GM19035 (cell line): Measurements from ENCODE around the gene IGFL4.
"Not testable (repeated sequence)": the region's sequence is repeated elsewhere in the genome, so short reads cannot be mapped to it uniquely, and the experiment has no call there.

ENCODE experiments used
- ATAC-seq: cut with Tn5 transposase; IDR thresholded peaks from one replicate; pipeline ENCODE4 v1.9.1; 2021; ENCODE audit not compliant: unreplicated experiment

The IGFL4 gene

DNA sequence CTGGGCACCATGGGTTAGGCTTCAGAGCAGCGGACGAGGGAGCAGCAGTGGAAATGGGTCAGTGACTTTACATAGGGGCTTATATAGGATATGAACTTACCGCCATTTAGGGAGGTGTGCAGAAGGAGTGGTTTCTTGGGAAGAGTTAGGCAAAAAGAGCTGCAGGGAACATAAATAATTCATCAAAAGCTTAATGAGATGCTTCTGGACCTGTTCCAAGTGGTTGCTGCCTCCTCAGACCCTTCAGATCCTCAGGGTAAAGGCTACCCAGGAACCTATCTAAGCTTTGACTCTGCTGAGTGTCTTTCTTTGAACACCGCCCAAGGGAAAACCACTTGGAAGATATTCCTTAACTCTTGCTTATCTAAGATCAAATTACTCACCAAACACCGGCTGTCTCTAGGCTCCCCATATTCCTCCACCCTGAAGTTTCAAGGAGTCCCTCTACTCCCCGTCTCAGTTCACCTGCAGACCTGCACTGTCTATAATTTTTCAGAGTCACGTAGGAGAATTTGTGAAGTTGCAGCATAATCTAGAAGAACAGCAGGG is at the start of gene IGFL4:
Gene IGFL4 (minus strand): TSS at position 51 of the 549 bp plus-strand sequence. CDS start 40 bp downstream, at position 11.
- ATAC-seq: no peak

DNA sequence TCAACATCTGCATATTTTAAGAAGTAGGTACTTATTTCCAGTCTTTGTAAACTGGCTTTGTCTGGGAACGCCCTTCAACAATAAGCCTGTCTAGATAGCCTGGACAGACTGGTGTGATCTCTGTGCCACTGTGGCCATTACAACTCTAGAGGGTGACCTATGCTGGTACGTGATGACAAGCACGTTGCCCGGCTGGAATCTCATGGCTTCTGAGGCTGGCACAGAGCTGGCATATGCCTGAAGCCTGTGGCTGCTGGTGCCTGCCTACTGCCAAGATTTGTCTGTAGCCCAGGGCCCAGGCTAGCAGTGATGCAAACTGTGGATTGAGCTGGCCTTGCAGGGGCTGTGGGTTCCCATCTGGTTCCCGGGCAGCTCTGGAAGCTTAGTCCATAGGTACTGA is 49.6 kb upstream of the IGFL4 start:
- no peak for ATAC-seq

DNA sequence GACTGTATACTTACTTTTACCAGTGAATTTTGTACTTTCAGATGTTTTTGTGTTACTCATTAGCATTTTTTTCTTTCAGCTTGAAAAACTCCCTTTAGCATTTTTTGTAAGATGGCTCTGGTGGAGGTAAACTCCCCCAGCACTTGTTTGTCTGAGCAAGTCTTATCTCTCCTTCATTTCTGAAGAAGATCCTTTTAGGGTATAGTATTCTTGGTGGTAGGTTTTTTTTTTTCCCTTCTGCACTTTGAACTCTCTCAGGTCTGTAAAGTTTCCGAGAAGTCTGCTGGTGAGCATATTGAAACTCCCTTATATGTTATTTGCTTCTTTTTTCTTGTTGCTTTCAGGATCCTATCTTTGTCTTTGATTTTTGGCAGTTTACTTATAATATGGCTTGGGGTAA is 48.6 kb upstream of the IGFL4 start:
- ATAC-seq: no peak

DNA sequence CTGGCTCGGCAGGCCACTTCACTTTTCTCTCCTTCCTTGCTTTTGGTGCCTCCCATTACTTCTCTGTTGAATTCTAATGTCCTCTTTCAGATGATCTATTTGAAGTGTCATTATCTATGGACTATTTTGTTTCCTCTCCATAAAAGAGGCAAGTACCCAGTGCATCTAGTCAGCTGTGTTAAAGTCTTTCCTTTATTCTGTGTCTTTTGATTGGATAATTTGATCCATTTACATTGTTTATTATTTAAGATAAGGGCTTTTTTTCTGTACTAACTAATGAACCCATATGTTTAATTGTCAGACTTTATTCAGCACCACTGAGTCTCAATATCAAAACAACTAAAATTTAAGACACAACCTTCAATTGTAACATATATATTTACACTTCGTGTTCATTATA is 47.3 kb upstream of the IGFL4 start:
- no peak for ATAC-seq

DNA sequence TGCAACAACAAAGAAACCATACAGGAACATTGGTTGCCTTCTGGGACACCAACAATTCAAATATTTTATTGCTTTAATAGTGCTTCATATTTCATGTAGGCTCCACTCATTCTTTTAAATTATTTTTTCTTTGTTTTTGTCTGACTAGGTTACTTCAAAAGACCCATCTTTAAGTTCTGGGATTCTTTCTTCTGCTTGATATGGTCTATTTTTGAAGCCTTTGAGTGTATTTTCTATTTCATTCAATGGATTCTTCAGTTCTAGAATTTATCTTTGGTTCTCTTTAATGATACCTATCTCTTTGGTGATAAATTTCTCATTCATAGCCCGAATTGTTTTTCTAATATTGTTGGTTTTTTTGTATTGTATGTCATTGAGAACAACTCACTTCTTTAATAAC is 45.1 kb upstream of the IGFL4 start:
- no peak for ATAC-seq

DNA sequence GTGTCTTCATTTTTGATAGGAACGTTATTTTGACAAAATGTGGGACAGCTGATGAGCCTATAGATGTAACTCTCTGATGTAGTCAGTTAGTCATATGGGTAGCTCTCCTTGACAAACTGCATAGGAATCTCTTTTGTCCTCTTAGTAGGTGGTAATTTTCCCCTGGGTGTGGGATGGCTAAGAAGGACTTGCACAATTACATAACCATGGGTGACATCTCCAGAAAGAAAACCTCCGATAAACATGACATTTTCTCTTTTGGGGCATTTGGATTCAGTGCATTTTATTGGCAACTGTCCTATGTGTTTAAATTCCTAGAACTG is 41.9 kb upstream of the IGFL4 start:
- no peak for ATAC-seq

DNA sequence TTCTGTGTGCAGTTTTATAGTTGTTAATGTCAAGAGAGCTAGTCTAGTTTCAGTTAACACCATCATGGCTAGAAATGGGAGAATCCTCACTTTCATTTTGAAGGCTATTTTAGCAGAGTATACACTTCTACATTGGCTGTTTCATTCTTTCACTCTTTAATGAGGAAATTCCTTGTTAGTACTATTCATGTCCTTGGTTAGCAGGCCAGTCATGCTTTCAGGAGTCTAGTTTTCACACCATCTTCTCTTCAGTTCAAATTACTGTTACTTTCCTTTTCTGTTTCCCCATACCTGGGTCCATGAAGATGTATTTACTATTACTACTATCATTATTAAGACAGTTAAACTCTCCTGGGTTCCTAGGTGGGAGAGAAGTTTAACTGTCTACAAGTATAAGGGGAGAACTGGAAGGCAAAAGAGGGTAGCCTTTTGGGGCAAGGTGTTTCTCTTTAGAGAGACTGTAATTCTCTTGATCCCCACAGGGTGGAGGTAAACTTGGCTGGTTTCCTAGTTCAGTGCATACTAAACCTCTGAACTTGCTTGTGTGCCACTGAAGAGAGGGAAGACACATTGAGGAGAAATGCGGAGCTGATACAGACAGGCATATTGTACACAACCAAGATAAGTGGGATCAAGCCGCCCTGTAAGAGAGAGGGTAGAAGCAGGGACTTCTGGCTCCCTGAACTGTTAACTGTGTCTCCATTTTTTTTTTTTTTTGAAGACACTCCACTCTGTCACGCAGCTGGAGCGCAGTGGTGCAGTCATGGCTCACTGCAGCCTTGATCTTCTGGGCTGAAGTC is 41.3 kb upstream of the IGFL4 start:
- no peak for ATAC-seq

DNA sequence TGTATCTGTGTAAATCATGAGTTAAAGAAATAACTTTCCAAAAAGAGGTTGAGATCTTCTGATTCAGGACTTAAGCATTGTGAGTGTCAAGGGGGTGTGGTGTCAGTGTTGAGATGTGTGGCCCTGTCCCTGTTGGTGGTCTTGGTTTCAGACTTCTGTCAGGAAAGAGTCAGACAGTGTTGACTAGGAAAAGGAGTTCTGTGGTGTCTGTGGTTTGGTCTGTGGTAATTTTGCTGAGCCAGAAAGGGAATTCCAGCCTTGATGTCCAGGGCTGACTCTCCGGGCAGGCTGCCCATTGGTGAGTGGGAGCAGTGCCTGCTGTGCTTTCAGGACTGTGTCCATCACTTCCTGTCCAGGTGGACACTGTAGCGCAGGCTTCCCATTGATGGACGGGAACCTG is 39.8 kb upstream of the IGFL4 start:
- no peak for ATAC-seq

DNA sequence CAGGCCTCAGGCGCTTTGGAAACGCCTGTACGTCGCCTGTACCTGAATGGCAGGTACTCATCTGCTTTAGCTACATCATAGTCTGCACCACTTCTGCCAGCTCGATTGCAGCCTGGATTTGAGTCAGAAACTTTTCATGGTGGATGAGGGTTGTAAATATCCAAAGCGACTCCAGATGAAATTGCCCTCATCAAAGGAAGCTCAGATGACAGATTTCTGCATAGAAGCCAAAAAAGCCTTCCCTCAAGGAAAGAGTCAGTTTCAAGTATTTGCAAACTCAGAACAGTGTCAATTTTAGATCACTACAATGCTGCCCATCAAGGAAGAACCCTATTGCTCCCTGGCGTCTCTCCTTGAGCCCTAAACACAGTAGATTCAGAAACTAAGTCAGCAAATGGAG is 38.8 kb upstream of the IGFL4 start:
- ATAC-seq: no peak

DNA sequence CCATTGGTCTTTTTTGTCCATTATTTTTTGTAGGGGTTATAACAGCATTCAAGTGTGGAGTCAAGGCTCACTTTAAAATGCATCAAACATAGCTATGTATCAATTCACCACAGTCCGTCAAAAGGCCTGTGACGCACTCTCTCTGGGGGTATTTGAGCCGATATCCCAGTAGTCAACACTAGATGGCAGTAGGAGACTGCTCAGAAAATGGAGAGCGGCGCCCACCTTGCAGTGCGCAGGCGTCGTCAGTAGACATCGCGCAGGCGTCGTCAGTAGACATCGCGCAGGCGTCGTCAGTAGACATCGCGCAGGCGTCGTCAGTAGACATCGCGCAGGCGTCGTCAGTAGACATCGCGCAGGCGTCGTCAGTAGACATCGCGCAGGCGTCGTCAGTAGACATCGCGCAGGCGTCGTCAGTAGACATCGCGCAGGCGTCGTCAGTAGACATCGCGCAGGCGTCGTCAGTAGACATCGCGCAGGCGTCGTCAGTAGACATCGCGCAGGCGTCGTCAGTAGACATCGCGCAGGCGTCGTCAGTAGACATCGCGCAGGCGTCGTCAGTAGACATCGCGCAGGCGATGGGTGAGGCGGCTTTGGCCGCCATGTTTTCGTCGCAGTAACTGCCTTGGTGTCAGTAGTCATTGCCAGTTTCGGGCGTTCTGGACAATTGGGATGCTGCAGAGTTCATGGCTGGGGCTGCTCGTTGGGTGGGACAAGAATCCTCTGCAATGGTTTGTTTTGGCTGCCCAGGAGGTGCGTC is 38.0 kb upstream of the IGFL4 start:
- not testable (repeated sequence) for ATAC-seq

DNA sequence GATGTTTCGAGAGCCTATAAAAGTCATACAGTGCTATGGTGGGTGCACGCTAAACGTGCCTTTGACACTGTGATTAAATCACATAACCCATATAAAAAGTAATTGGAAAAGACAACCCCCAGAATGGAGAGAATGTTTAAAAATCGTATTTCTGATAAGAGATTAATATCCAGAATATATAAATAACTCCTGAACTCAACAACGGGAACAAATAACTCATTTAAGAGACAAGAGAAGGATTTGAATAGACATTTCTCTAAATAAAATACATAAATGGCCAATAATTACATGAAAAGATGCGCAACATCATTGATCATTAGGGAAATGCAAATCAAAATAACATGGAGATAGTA is 37.0 kb upstream of the IGFL4 start:
- ATAC-seq: no peak

DNA sequence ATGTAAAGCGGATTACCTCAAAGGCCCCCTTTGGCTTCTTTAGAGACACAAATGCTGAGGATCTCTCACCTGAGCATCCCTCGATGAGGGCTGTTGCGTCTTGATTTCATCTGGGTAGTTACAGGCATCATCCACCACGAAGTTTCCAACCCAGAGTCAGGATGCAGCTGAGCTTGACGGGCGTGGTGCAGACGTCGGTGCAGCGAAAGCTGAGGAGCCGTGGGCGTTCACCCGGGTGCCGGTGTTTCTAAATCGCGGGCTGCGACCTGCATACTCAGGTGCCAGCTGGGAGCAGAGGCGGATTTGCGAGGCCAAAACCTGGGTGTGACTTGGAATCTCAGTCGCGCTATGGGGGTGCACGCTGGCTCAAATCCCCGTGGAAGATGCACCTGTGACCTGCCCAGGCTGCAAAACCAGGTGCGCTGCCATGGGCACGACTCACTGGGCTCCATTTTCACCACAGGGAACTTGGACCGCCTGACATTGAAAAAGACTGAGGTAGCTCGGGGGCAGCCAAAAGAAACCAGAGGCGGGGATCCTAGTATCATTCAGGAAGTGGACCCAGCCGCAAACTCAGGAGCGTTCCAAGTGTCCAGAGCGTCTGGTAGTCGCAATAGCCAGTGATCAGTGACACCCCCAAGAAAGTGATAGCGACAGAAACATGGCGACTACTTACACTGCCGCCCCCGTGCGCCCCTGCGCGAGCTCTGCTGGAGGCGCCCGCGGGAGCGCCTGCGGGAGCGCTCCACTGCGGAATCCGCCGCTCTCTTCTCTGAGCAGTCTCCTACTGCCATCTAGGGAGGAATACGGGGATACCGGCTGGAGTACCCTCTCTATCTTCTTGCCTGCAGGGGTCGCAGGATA is 36.4 kb upstream of the IGFL4 start:
- ATAC-seq: no peak

DNA sequence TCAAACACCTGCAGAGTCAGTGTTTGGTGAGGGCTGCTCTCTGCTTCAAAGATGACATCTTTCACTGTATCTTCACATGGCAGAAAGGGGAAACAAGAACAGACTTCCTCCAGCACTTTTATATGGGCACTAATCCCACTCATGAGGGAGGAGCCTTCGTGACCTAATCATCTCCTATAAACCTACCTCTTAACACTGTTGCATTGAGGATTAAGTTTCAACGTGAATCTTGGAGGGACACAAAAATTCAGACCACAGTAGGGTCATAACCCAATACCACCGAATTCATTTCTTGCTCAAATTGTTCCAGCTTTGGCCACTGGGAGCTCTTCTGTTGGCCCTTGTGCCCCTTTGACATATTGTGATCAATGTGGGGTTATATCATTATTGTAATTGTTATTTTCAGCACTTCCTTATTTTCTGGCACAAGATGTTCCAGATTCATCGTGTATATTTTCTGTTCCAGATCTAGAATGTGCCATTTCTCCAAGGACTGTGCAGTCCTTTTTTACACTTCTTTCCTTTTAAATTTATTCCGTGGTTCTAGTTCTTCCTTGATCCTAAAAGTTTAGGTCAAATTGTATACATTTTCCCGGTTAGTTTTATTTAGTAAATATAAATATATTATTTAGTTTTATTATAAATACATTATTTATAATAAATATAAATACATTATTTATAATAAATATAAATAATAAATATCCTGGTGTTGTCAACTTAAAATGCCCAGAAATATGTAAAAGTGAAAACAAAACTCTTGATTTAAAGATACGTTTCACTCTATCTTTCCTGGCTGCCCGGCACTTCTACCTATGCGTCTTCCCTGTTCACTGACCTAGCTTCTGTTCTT is 35.5 kb upstream of the IGFL4 start:
- ATAC-seq: no peak

DNA sequence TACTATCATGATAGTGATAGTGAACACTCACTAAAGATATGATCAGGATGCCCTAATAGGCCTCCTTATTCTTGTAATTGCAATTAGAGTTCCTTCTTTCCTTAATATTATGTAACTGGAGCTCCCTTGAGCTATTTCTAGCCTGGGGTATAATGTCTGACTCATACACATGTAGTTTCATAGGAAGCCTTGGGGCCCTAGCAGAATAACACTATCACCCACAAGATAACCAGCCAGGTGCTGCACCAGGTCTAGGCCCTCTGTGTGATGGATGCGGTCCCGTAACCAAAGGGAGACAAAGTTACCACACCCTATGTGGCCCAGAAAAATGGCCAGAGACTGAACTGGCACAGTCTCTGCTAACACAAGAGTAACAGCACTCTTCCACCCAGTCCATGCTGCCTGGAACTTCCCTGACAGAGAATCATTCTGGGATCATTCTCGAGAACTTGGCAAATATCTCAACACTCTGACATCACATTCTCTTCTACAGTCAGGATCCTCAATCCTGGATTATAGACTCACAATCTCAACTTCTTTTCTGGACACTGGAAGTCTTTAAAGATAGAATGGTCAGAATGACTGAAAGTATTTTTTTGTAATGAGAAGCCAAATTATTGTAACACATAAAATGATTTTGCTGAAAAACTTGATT is 32.6 kb upstream of the IGFL4 start:
- ATAC-seq: no peak

DNA sequence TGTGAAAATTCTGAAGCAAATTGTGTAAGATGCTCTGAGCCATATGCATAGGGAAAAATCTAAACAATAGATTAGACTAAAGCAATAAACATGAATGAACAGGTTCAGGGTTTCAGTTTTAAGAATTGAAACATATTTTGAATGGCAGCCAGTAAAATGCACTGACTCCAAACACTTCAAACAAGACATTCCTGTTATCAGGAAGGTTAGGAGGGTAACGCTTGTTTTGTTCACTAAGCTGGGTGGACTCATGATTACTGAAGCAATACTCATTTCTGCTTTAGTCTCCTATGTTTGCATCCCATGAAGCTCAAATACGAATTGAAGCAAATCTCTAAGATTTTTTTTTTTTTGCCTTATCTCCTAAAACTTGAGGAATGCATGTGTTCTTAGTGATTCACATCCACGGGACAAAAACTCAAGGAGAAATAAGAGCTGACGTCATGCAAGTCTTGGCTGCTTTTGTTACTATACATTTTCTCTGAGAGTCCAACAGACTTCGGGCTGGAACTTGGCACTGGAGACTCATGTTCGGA is 29.1 kb upstream of the IGFL4 start:
- no peak for ATAC-seq

DNA sequence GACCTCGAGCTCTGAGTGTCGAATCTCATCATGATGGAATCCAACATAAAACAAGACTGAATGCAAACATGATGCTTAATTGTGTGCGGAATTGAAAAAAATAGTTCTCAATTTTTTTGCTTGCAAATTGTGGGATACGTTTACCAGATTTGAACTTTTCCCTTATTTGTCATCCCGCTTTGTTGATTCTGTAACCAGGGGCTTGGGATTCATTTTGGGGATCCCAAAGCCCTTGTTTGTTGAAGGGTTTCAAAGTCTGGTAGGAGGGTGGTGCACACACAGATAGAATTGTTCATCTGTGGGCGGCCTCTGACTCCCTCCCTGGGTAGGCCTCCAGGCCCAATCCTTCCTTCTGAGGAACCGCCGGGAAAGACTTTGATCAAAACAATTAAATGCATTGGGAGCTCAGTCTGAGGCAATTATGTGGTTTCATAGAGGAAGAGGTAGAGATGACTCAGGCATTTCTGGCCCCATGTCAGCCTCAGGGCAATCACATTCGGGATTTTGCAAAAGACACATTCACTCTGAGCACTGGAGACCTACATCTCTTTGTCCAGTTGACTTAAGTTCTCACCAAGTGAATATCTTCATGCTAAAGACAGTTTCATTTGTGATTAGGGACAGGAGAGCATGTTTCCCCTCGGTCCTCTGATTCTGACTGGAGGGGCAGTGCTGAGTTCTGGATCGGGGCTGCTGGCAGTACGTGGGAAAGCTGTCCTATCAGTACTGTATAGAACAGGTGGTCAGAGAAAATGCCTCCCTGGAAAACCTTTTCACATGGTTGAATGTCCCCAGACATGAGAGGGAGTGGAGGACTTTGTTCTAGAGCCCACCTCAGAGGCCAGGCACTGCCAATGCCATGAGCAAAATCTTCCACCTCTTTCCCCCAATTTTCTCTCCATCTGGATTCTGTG is 27.8 kb upstream of the IGFL4 start:
- no peak for ATAC-seq

DNA sequence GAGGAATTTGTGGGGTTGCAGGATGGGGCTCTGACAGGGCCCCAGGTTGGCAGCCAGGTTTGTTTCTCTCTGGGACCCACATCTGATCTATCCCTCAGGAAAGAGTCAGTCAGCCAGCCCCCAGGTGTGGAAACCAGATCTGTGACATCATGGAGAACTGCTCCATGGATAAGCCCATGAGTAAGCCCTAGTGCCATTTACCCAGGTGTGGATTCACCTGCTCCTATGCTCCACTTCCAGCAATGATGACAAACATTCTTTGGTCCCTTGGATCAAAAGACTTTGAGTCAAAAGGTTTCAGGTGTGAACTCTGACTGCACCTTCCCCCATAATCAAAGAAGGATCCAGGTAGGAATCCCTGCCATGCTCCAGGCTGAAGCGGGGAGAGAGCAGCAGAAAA is 26.9 kb upstream of the IGFL4 start:
- ATAC-seq: no peak

DNA sequence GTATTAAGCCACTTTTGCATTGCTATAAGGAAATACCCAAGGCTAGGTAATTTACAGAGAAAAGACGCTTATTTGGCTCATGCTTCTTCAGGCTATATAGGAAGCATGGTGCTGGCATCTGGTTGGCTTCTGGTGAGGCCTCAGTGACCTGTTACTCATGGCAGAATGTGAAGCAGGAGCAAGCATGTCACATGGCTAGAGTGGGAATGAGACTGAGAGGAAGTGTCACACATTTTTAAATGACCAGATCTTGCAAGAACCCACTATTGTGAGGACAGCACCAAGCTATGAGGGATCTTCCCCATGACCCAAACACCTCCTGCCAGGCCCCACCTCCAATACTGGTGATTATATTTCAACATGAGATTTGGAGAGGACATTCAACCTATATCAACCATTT is 25.7 kb upstream of the IGFL4 start:
- no peak for ATAC-seq
